GM12872 (cell line): ENCODE results near the gene FRMD4A.

ENCODE experiments used
- TF ChIP-seq, protein P1 (sequence below): IDR thresholded peaks from 3 replicates; pipeline ENCODE4 v1.5.1; 2011; ENCODE audit warnings: low read depth, mild to moderate bottlenecking, low read length, moderate library complexity; ENCODE audit not compliant: insufficient read depth

Gene FRMD4A

DNA sequence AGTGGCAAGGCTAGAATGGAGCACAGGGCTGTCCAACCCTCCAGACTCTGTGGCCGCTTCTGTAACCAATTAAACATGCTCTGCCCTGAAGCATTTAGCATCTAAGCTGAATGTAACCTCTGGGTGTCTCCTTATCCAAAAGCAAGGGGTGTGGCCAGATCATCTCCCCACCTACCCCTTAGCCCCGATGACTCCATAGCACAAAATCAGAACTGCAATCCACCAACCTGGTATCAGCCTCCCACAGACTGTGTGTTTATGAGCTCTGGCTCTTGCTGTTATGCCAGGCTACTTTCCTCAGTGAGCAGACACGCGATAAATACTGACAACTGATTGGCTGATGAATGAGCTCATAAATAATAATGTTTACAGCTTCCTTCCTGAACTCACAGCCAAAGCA lies 3.2 kb downstream of the FRMD4A start:
- TF ChIP-seq, protein P1, sequence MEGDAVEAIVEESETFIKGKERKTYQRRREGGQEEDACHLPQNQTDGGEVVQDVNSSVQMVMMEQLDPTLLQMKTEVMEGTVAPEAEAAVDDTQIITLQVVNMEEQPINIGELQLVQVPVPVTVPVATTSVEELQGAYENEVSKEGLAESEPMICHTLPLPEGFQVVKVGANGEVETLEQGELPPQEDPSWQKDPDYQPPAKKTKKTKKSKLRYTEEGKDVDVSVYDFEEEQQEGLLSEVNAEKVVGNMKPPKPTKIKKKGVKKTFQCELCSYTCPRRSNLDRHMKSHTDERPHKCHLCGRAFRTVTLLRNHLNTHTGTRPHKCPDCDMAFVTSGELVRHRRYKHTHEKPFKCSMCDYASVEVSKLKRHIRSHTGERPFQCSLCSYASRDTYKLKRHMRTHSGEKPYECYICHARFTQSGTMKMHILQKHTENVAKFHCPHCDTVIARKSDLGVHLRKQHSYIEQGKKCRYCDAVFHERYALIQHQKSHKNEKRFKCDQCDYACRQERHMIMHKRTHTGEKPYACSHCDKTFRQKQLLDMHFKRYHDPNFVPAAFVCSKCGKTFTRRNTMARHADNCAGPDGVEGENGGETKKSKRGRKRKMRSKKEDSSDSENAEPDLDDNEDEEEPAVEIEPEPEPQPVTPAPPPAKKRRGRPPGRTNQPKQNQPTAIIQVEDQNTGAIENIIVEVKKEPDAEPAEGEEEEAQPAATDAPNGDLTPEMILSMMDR: no peak

DNA sequence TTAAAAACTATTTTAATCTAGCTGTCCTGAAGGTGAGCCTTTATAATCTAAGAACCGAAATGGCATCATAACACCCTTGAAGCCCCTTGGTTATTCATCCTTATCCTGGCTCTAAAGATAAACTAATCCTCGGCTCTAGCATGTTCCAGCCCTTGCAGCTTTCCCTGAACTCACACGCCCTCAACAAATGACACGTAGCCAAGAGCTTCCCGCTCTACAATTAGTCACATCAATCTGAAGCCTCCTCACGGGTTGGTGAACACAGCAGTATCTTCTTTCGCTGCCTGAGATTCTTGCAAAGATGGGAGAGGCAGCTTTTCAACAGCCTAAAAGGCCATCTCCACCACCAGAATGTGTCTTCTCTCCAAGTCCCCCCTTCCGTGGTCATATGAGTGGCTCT lies 4.1 kb downstream of the FRMD4A start:
- TF ChIP-seq, protein P1: no peak

DNA sequence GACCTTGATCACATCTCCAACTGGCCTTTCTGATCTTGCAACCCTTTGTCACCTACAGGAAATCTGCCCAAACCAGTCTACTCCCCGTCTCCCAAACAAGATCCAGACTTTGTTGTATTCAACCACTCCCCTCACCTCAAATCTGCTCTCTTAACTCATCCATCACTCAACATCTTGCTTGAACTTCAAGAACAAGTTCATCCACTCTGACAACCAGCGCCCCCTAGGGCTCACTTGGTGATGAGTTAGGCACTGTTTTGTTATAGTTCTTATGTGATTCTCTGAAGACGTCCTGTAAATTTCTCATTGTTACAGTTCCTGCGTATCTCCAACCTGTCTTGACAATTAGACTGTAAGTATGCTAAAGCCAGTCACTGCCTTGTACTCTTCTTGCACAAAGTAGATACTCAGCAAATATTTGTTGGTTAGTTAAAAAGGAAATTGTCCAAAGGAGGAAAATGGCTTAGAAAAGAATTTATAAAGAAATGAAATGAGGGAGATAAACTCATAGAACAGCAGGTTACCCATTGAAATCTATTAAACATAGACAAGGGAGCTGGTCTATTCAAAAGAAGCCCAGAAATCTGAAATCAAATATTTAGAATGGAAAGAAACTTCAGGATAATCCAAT lies 5.3 kb downstream of the FRMD4A start:
- TF ChIP-seq, protein P1: peak; percentile 77

DNA sequence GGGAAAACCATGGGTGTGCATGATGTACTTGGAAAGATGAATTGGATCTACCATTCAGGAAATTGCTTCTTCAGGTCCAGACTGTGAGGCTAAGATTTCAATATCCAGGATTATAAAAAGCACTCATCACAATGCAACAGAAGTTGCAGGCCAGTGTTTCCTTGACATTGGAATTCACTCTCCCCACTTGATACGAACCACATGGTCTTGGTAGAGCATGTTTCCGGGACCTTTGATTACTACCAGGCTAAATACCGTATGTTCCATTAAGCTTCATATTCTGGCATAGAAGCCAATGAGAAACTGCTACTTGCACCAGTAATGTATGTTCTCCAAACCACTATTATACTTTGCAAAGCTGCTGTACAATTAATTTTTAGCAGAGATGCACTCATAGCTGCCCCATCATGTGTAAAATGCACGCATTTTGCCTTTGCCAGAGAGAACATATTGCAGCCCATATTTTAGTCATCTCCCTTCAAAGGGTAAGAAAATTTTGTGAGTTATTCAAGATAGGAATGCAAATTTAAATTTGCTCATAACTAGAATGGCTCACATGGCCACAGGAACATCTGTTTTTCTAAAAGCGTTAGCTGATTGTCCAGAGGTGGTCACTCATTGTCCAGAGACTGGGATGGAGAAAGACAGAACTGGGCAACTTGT lies 8.1 kb downstream of the FRMD4A start:
- TF ChIP-seq, protein P1: no peak

DNA sequence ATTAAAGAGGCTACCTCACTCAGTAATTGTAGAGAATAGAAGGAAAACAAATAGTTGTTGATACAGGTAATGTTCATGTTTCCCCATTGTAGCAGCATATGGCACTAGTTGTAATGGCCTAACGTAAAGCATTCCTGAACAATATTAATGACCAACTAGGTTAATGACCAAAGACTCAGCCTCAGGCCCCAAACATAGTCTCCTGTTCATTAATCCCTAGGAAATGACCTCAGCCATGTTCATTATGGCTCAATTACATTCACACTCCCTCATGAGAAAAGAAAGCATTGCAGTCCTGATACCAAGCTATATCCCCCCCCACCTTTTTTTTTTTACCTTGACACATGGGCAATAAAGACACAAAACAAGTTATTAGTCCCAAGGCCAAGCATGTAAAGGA lies 12.7 kb downstream of the FRMD4A start:
- TF ChIP-seq, protein P1: no peak

DNA sequence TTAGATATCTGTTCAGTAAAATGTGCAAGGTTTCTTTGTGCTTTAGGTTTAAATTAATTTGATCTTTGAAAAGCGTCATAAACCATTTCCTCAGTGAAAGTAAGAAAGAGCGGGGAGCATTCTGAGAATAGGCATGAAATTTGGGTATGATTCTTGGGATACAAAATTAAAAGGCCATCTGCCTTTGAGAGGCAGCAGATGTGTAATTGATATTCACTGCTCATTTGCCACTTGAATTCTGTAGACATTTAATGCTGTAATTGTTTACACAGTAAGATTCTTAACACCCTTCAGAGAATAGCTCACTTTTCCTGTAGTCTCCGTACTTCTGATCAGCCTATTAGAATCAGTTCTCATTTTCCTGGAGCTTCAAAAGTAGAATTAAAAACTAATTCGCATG lies 18.7 kb downstream of the FRMD4A start:
- TF ChIP-seq, protein P1: no peak

DNA sequence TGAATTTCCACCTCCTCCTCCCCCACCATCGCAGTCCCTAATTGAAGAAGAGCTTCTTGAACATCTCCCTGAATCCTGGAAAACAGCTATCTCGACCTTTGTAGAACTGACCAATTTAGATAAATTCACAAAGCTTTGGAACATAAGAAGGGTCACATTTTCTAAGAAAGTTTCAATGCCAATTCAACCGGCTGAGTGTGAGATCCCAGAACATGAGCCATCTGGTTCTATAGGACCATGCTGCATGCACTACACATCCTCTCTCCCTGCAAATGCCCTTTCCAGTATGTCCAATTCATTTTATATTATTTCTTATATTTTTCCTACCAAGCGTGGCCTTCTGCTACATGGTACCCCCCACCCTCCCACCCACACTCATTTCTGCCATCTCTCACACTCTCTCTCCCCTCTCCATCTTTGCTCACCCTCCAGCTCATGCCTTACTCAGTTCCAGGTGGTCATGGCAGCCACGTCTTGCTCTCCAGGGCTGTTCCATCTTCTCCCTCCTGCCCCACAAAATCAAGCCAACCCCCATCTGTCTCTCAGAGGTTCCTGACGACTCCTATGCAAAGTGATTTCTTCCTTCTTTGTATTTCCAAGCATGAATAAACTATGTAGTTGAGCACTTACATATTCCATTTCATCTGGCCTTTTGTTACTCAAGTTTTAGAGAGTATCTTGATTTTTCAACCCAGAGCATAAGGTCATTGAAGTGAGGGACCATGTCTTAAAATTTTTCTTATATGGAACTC lies 19.3 kb downstream of the FRMD4A start:
- TF ChIP-seq, protein P1: no peak
